Tibial nerve (tissue), 4 donors: ENCODE data around the gene RBP2. TPM values are rescaled to one million over a fixed set of nuclear protein-coding genes. Genes with fewer than 3 reads are reported as not detected.

ENCODE experiments used
- DNase-seq, 2 donors: peaks; one replicate each; pipeline ENCODE4 v3.0.0-alpha.2; 2019; ENCODE audit warnings: low spot score in 2 of 2
- H3K27ac ChIP-seq, 4 donors: fragments of 200-600 bp; sonication (generic) in 3 of 4; one replicate each; pipeline ENCODE4 v1.5.1; 2017 to 2019; ENCODE audit warnings: mild to moderate bottlenecking in 1 of 4
- H3K27me3 ChIP-seq, 2 donors: fragments of 200-600 bp; sonication (generic) in 1 of 2; one replicate each; pipeline versions ENCODE4 v1.5.1 to v1.6.0; 2017 to 2019
- H3K36me3 ChIP-seq, 3 donors: fragments of 200-600 bp; sonication (generic); one replicate each; pipeline ENCODE4 v1.5.1; 2018 to 2019
- H3K4me1 ChIP-seq, 4 donors: fragments of 200-600 bp; sonication (generic) in 3 of 4; one replicate each; pipeline ENCODE4 v1.5.1; 2017 to 2019
- H3K4me3 ChIP-seq, 4 donors: fragments of 200-600 bp; sonication (generic) in 3 of 4; one replicate each; pipeline ENCODE4 v1.5.1; 2017 to 2019; ENCODE audit warnings: mild to moderate bottlenecking in 1 of 4, moderate library complexity in 1 of 4
- H3K9me3 ChIP-seq, 4 donors: fragments of 200-600 bp; sonication (generic) in 3 of 4; one replicate each; pipeline ENCODE4 v1.5.1; 2017 to 2019
- CTCF ChIP-seq, 5 experiments: fragments of 200-600 bp in 3 of 5; fragments of 450-650 bp in 2 of 5; sonication (generic) in 3 of 5; IDR thresholded peaks; one replicate each; pipeline ENCODE4 v1.5.1; 2016 to 2019; ENCODE audit warnings: antibody characterized with exemption in 5 of 5, mild to moderate bottlenecking in 3 of 5, moderate library complexity in 2 of 5
- EP300 ChIP-seq, 2 donors: sonication (generic); formaldehyde crosslinking; IDR thresholded peaks; one replicate each; pipeline ENCODE4 v1.6.1; 2017; ENCODE audit warnings: antibody characterized with exemption in 2 of 2, mild to moderate bottlenecking in 1 of 2
- POLR2A ChIP-seq, 2 donors: fragments of 450-650 bp; IDR thresholded peaks; one replicate each; pipeline ENCODE4 v1.6.1; 2017; ENCODE audit warnings: antibody characterized with exemption in 2 of 2, mild to moderate bottlenecking in 2 of 2, moderate library complexity in 2 of 2
- WGBS, 2 donors: methylation state at CpG; one replicate each; pipeline ENCODE4 v1.1.5; 2018; 5-methylcytosine and 5-hydroxymethylcytosine counted together
- total RNA-seq, 4 donors: library from RNA; depleted of rRNA; stranded (reverse); fragments of >200 nt; gene quantifications; one replicate each; pipeline ENCODE4 v1.1.0, GENCODE V29; 2016

Gene RBP2
- total RNA-seq, 4 donors from 2014 or later: not detected

- DNase-seq: no peak
- 76 to 77% methylated on average over 5 of the region's 5 CpGs for WGBS, 2 donors
- H3K4me3 ChIP-seq: no peak overlapping the region
- H3K4me1 ChIP-seq: no peaks in the 10 kb centered on the region
- H3K9me3 ChIP-seq: no peaks in the 10 kb centered on the region
- no peaks in the 10 kb centered on the region for H3K36me3 ChIP-seq
- H3K27ac ChIP-seq: no peak overlapping the region
- H3K27me3 ChIP-seq: no peaks in the 10 kb centered on the region
- TF ChIP-seq CTCF (IDR thresholded peaks at IDR 0.05) (no peak), EP300 (IDR thresholded peaks at IDR 0.05) (no peak), POLR2A (IDR thresholded peaks at IDR 0.05) (no peak)
These were observed 41.2 kb upstream of the RBP2 start for GRCh38 chr3:139517321-139518065.

GRCh38 chr3:139514741-139515140 lies 38.4 kb upstream of the RBP2 start:
- Histone ChIP-seq H3K4me1 (no peaks in the 10 kb centered on the region), H3K27ac (no peak overlapping the region), H3K27me3 (no peaks in the 10 kb centered on the region), H3K36me3 (no peaks in the 10 kb centered on the region), H3K4me3 (no peak overlapping the region), H3K9me3 (no peaks in the 10 kb centered on the region)
- 88 to 96% methylated on average over 4 of the region's 4 CpGs for WGBS, 2 donors
- TF ChIP-seq EP300 (IDR thresholded peaks at IDR 0.05) (no peak), POLR2A (IDR thresholded peaks at IDR 0.05) (no peak), CTCF (IDR thresholded peaks at IDR 0.05) (no peak)
- DNase-seq: no peak

- WGBS, 2 donors: 100% methylated on average over 1 of the region's 1 CpG
- DNase-seq: no peak
- H3K4me3 ChIP-seq: no peak overlapping the region
- H3K27ac ChIP-seq: no peak overlapping the region
- no peaks in the 10 kb centered on the region for H3K36me3 ChIP-seq
- H3K4me1 ChIP-seq: no peaks in the 10 kb centered on the region
- no peaks in the 10 kb centered on the region for H3K9me3 ChIP-seq
- H3K27me3 ChIP-seq: no peaks in the 10 kb centered on the region
- no peak for TF ChIP-seq EP300 (IDR thresholded peaks at IDR 0.05)
- TF ChIP-seq POLR2A (IDR thresholded peaks at IDR 0.05): no peak
- no peak for TF ChIP-seq CTCF (IDR thresholded peaks at IDR 0.05)
These were observed 33.3 kb upstream of the RBP2 start for GRCh38 chr3:139509631-139510030.

- DNase-seq: no peak
- WGBS, 2 donors: 54 to 57% methylated on average over 2 of the region's 2 CpGs
- Histone ChIP-seq H3K4me1 (no peaks in the 10 kb centered on the region), H3K9me3 (no peaks in the 10 kb centered on the region), H3K4me3 (no peak overlapping the region), H3K27me3 (no peaks in the 10 kb centered on the region), H3K36me3 (no peaks in the 10 kb centered on the region), H3K27ac (no peak overlapping the region)
- no peak for TF ChIP-seq CTCF (IDR thresholded peaks at IDR 0.05)
- TF ChIP-seq EP300 (IDR thresholded peaks at IDR 0.05): no peak
- no peak for TF ChIP-seq POLR2A (IDR thresholded peaks at IDR 0.05)
These were observed 30.4 kb upstream of the RBP2 start for GRCh38 chr3:139506766-139507165.

GRCh38 chr3:139505829-139506386 lies 29.6 kb upstream of the RBP2 start:
- Histone ChIP-seq H3K9me3 (no peaks in the 10 kb centered on the region), H3K4me1 (no peaks in the 10 kb centered on the region), H3K27ac (no peak overlapping the region), H3K4me3 (no peak overlapping the region), H3K36me3 (no peaks in the 10 kb centered on the region), H3K27me3 (no peaks in the 10 kb centered on the region)
- TF ChIP-seq CTCF (IDR thresholded peaks at IDR 0.05) (no peak), POLR2A (IDR thresholded peaks at IDR 0.05) (no peak), EP300 (IDR thresholded peaks at IDR 0.05) (no peak)
- DNase-seq: no peak
- 90 to 97% methylated on average over 2 of the region's 2 CpGs for WGBS, 2 donors
